Parathyroid adenoma (tissue), 2 donors: Measurements from ENCODE around the gene IQCB1.

Experiments
- H2AFZ ChIP-seq: fragments of 300-600 bp; sonication (generic); one replicate; pipeline ENCODE4 v1.7.0; 2017; ENCODE audit warnings: antibody characterized with exemption, mild to moderate bottlenecking
- H3K27ac ChIP-seq: fragments of 300-600 bp; sonication (generic); one replicate; pipeline ENCODE4 v1.7.0; 2017
- H3K27me3 ChIP-seq: fragments of 300-600 bp; sonication (generic); one replicate; pipeline ENCODE4 v1.7.0; 2017; ENCODE audit warnings: low read length; ENCODE audit not compliant: control insufficient read depth, insufficient read depth
- H3K36me3 ChIP-seq: fragments of 300-600 bp; sonication (generic); one replicate; pipeline ENCODE4 v1.7.0; 2017; ENCODE audit warnings: low read length; ENCODE audit not compliant: control insufficient read depth, insufficient read depth
- H3K4me1 ChIP-seq: fragments of 300-600 bp; sonication (generic); one replicate; pipeline ENCODE4 v1.7.0; 2017; ENCODE audit warnings: control low read depth
- H3K4me2 ChIP-seq: fragments of 300-600 bp; sonication (generic); one replicate; pipeline ENCODE4 v1.7.0; 2017; ENCODE audit warnings: low read length
- H3K4me3 ChIP-seq: fragments of 300-600 bp; sonication (generic); one replicate; pipeline ENCODE4 v1.7.0; 2017; ENCODE audit warnings: low read depth, low read length
- H3K79me2 ChIP-seq: fragments of 300-600 bp; sonication (generic); one replicate; pipeline ENCODE4 v1.7.0; 2017; ENCODE audit warnings: control low read depth
- H3K9ac ChIP-seq: fragments of 300-600 bp; sonication (generic); one replicate; pipeline ENCODE4 v1.7.0; 2017; ENCODE audit warnings: mild to moderate bottlenecking
- H3K9me3 ChIP-seq: fragments of 300-600 bp; sonication (generic); one replicate; pipeline ENCODE4 v1.7.0; 2017; ENCODE audit warnings: low read length; ENCODE audit not compliant: control insufficient read depth
- TF ChIP-seq, protein P1 (sequence below): fragments of 300-600 bp; sonication (generic); IDR thresholded peaks from one replicate; pipeline ENCODE4 v1.7.0; 2017; ENCODE audit warnings: antibody characterized with exemption, mild to moderate bottlenecking
- donor health status: primary hyperparathyroidism.

Gene IQCB1, protein sequence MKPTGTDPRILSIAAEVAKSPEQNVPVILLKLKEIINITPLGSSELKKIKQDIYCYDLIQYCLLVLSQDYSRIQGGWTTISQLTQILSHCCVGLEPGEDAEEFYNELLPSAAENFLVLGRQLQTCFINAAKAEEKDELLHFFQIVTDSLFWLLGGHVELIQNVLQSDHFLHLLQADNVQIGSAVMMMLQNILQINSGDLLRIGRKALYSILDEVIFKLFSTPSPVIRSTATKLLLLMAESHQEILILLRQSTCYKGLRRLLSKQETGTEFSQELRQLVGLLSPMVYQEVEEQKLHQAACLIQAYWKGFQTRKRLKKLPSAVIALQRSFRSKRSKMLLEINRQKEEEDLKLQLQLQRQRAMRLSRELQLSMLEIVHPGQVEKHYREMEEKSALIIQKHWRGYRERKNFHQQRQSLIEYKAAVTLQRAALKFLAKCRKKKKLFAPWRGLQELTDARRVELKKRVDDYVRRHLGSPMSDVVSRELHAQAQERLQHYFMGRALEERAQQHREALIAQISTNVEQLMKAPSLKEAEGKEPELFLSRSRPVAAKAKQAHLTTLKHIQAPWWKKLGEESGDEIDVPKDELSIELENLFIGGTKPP

DNA sequence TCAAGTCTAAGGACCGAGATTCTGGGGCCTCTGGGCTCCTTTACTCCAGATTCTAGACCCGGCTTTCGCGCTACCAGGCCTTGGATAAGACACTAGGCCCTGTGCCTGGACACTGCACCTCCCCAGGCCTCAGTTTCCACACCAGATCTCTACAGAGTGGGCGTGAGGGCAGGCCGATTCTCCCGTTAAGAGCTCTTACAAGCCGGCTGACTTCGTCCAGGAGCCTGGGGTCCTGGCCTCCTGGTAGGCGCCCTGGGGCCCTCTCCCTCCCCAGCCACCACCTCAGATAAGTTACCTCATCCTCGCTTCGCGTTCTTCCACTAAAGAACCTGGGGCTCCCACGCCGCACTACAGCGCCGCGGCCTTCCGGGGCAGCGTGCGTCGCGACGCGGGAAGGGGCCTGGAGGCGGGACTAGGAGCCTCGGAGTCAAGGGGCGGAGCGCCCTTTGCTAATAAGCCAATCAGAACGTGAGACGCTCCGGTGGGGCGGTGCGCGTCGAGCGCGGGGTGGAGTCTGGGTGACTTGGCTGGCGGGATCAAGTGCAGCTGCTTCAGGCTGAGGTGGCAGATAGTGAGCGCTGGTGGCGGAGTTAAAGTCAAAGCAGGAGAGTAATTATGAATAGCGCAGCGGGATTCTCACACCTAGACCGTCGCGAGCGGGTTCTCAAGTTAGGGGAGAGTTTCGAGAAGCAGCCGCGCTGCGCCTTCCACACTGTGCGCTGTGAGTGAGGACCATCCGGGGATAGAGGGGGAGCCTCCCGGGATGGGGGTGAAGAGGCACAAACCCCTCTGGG, at the start of gene IQCB1, which contains the start of gene EAF2:
Gene IQCB1 (minus strand): TSS at position 390 of the 794 bp plus-strand sequence. CDS start 6,100 bp downstream, outside the sequence.
Gene EAF2 (plus strand): TSS at position 539 of the 794 bp plus-strand sequence. CDS start 77 bp downstream, at position 616.
- TF ChIP-seq, protein P1, sequence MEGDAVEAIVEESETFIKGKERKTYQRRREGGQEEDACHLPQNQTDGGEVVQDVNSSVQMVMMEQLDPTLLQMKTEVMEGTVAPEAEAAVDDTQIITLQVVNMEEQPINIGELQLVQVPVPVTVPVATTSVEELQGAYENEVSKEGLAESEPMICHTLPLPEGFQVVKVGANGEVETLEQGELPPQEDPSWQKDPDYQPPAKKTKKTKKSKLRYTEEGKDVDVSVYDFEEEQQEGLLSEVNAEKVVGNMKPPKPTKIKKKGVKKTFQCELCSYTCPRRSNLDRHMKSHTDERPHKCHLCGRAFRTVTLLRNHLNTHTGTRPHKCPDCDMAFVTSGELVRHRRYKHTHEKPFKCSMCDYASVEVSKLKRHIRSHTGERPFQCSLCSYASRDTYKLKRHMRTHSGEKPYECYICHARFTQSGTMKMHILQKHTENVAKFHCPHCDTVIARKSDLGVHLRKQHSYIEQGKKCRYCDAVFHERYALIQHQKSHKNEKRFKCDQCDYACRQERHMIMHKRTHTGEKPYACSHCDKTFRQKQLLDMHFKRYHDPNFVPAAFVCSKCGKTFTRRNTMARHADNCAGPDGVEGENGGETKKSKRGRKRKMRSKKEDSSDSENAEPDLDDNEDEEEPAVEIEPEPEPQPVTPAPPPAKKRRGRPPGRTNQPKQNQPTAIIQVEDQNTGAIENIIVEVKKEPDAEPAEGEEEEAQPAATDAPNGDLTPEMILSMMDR, result no peak
- H3K9ac ChIP-seq, result peak within 1 kb of the TSS; percentile 57
- peak within 1 kb of the TSS; percentile 88 for H3K4me2 ChIP-seq
- H3K27ac ChIP-seq, result peak within 1 kb of the TSS; percentile 66
- H3K9me3 ChIP-seq, result no peaks in the 10 kb centered on the region
- peak within 1 kb of the TSS; percentile 98 for H2AFZ ChIP-seq
- H3K36me3 ChIP-seq, result no peaks in the 10 kb centered on the region
- H3K4me3 ChIP-seq, result peak within 1 kb of the TSS; percentile 90
- no peaks in the 10 kb centered on the region for H3K27me3 ChIP-seq
- no peaks in the 10 kb centered on the region for H3K4me1 ChIP-seq
- H3K79me2 ChIP-seq, result no peaks in the 10 kb centered on the region

DNA sequence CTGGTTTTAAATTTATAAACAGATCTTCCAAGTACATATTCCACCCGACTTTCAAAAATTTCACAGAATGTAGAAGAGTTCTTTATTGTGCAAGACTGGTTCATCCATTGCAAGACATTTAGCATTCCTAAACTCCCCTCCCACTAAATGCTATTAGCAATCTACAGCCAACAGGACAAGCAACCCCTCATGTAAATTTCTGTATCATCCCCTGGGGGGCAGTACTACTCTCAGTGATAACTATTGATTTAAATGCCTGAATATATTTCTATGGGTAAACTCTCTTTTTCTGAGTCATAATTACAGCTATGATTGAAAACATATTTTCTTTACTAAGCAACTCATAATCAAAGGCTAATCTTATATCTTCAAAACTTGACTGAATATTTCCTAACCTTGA, 48.6 kb upstream of the IQCB1 start:
- no peak overlapping the region for H2AFZ ChIP-seq
- no peaks in the 10 kb centered on the region for H3K79me2 ChIP-seq
- no peaks in the 10 kb centered on the region for H3K9me3 ChIP-seq
- no peak overlapping the region for H3K4me3 ChIP-seq
- TF ChIP-seq, protein P1, result no peak
- H3K36me3 ChIP-seq, result no peaks in the 10 kb centered on the region
- H3K27me3 ChIP-seq, result no peaks in the 10 kb centered on the region
- no peak overlapping the region for H3K9ac ChIP-seq
- H3K4me2 ChIP-seq, result no peak overlapping the region
- no peak overlapping the region for H3K27ac ChIP-seq
- H3K4me1 ChIP-seq, result no peaks in the 10 kb centered on the region

DNA sequence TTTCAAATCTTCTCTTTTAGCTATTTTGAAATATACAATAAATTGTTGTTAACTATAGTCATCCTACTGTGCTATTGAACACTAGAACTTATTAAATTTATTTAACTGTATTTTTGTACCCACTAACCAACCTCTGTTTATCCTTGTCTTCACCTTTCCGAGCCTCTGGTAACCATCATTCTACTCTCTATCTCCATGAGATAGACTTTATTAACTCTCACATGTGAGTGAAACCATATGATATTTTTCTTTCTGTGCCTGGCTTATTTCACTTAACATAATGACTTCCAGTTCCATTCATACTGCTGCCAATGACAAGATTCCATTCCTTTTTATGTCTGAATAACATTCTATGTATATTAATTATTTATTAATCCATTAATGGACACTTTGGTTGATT, 43.6 kb upstream of the IQCB1 start:
- Histone ChIP-seq H3K79me2 (no peaks in the 10 kb centered on the region), H2AFZ (no peak overlapping the region), H3K4me2 (no peak overlapping the region), H3K9me3 (no peaks in the 10 kb centered on the region), H3K36me3 (no peaks in the 10 kb centered on the region), H3K27ac (no peak overlapping the region), H3K4me3 (no peak overlapping the region), H3K9ac (no peak overlapping the region), H3K4me1 (no peaks in the 10 kb centered on the region), H3K27me3 (no peaks in the 10 kb centered on the region)
- TF ChIP-seq, protein P1, result no peak

DNA sequence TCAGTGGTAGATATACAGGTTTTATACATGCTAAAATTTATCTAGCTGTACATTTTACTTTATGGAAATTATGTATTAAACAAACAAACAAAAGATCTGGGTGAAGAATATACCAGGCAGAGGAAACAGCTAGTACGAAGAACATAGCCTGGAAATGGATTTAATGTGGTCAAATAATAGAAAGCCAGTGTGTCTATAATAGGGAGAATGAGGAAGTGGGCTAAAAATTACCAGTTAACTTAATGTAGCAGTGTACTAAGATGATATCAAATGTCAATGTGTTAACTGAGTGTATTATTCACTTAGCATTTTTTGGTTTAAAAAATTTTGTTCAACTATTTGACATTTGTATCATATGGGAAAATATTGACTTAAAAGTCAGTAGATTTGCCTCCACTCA, 36.6 kb upstream of the IQCB1 start:
- Histone ChIP-seq H2AFZ (no peak overlapping the region), H3K9me3 (no peaks in the 10 kb centered on the region), H3K4me1 (no peaks in the 10 kb centered on the region), H3K27me3 (no peaks in the 10 kb centered on the region), H3K36me3 (no peaks in the 10 kb centered on the region), H3K4me3 (no peak overlapping the region), H3K4me2 (no peak overlapping the region), H3K27ac (no peak overlapping the region), H3K9ac (no peak overlapping the region), H3K79me2 (no peaks in the 10 kb centered on the region)
- TF ChIP-seq, protein P1, result no peak
